H1 (cell line): ENCODE results near the gene MIOX. TPM values are rescaled to one million over a fixed set of nuclear protein-coding genes. Genes with fewer than 3 reads are reported as not detected.

Experiments used
- GABPA ChIP-seq: IDR thresholded peaks from 2 replicates; pipeline ENCODE4 v1.6.1; 2011; ENCODE audit warnings: mild to moderate bottlenecking, low read length, moderate library complexity, borderline replicate concordance; ENCODE audit not compliant: insufficient read depth
- MAX ChIP-seq: IDR thresholded peaks from 2 replicates; pipeline ENCODE4 v1.6.1; 2012; ENCODE audit warnings: inconsistent platforms
- polyA plus RNA-seq, 7 experiments: library from polyadenylated mRNA; depleted of rRNA in 3 of 7; stranded (reverse) in 5 of 7; unstranded in 2 of 7; fragments of >200 nt in 5 of 7; fragments of 200-250 nt in 2 of 7; gene quantifications; 1 replicate in 5 of 7; 2 replicates in 1 of 7; 4 replicates in 1 of 7; pipeline versions ENCODE4 v1.2.1 to v1.2.3, GENCODE V29; 2011 to 2013; ENCODE audit warnings: missing spikeins in 2 of 7, mixed read lengths in 2 of 7
- total RNA-seq: library from RNA; stranded (reverse); fragmentation: NEBNext Ultra II Directional; extraction: Animal tissue kit (Norgen Biotek cat#: 25700); gene quantifications from 2 replicates; pipeline ENCODE4 v1.2.1, GENCODE V29; 2021

MIOX gene
- total and polyA plus RNA-seq, 2 of the 8 experiments (the other 6 are each of a cell fraction or from before 2014, with no cell fraction given), result 0.30 to 0.32 TPM

- TF ChIP-seq GABPA (no peak; the same call in 1 of the 2 replicates), MAX (peak; percentile 57; the same call in 1 of the 2 replicates)
- TF ChIP-seq, all 59 proteins: peak for 26
Observed at GRCh38 chr22:50507991-50508884, 21.6 kb downstream of the MIOX start, which contains the start of gene NCAPH2 (continued).
